NCI-H2196 (cell line): ENCODE data around the gene MLEC.
"Not testable (repeated sequence)": the region's sequence is repeated elsewhere in the genome, so short reads cannot be mapped to it uniquely, and the experiment has no call there.

ENCODE experiments used
- DNase-seq: peaks from one replicate; lab custom pipeline; 2025; ENCODE audit not compliant: unreplicated experiment; lab: John Stamatoyannopoulos, UW

MLEC gene

GRCh38 chr12:120720234-120720986, 33.5 kb downstream of the MLEC start:
- DNase-seq: no peak

GRCh38 chr12:120720987-120721801, 34.2 kb downstream of the MLEC start:
- DNase-seq: no peak

DNA sequence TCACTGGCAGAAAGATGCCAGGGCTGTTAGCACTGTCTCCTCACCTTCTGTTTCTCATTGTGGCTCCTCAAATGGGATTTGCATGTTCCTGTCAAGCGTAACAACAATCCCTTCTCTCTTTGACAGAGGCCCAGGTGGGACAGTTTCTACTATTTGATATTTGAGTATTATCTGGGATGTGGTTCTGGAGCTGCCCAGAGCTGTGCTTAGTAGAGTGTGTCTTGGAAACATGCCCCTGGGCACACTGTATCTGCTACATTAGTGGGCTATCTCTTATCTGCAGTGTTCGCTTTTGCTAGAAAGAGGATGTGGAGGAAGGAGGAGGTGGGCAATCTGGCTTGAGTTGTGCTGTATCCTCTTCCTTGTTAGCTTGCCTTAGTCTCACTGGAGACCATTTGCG, 34.9 kb downstream of the MLEC start:
- DNase-seq: no peak

GRCh38 chr12:120722784-120723183, 35.8 kb downstream of the MLEC start:
- DNase-seq: no peak

- no peak for DNase-seq
These were observed 37.8 kb downstream of the MLEC start for GRCh38 chr12:120724720-120725119.

- no peak for DNase-seq
These were observed 38.3 kb downstream of the MLEC start for GRCh38 chr12:120725151-120725658.

- DNase-seq: peak; percentile 94
These were observed 38.9 kb downstream of the MLEC start, which contains the start of gene ACADS for GRCh38 chr12:120725659-120726509. Gene ACADS (plus strand): TSS chr12:120725826. CDS start chr12:120725886, 60 bp downstream.

GRCh38 chr12:120726510-120726793, 39.5 kb downstream of the MLEC start:
- DNase-seq: no peak

DNA sequence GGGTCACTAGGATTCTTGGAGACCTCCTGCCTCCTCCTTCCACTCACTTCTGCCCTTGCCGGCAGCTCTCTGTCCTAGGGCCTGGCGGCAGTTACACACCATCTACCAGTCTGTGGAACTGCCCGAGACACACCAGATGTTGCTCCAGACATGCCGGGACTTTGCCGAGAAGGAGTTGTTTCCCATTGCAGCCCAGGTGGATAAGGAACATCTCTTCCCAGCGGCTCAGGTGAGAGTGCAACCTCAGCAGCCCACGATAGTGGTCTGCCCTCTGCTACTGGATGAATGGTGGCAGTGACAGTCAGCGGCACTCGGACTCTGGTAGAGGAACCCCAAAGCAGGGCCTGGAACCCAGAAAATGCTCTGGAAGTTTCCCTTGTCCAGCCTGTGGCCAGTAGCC, 40.0 kb downstream of the MLEC start:
- DNase-seq: no peak

DNA sequence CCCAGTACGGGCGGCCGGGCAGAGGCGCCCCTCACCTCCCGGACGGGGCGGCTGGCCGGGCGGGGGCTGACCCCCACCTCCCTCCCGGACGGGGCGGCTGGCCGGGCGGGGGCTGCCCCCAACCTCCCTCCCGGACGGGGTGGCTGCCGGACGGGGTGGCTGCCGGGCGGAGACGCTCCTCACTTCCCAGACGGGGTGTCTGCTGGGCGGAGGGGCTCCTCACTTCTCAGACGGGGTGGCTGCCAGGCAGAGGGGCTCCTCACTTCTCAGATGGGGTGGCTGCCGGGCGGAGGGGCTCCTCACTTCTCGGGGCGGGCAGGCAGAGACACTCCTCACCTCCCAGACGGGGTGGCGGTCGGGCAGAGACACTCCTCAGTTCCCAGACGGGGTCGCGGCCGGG, 45.2 kb downstream of the MLEC start:
- DNase-seq: not testable (repeated sequence)

- DNase-seq: no peak
These were observed 46.6 kb downstream of the MLEC start for GRCh38 chr12:120733574-120733973.

DNA sequence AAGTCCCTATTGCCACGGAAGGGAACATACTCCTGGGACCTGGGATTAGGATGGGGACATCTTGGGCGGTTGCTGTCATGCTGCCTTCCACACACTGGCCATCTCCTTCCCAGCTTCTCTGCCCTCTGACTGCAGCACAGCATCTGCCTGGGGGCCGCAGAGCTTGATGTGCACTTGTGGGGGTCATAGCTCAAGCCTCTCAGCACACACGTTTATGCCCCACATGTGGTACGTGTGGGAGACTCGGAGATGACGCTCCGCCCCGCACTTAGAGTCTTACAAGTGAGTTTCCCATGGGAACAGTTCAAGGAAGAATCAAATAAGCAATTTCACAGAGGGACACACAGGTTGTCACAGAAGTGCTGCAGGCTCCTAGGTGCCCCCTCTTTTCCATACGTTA, 47.3 kb downstream of the MLEC start:
- DNase-seq: no peak

DNA sequence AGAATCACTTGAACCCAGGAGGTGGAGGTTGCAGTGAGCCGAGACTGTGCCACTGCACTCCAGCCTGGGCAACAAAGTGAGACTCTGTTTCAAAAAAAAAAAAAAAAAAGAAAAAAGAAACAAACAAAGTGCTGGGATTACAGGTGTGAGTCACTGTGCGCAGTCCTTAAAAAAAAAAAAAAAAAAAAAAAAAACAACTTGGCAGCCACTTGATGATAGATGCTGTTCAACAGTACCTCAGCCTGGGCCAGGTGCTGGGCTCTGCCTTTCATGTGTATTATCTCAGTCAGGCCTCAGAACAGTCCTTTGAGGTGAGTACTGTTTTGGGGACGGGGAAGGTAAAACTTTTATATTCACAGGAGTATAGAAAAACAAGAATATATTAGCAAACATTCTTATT, 48.2 kb downstream of the MLEC start:
- no peak for DNase-seq

GRCh38 chr12:120736404-120737331, 49.7 kb downstream of the MLEC start:
- no peak for DNase-seq

DNA sequence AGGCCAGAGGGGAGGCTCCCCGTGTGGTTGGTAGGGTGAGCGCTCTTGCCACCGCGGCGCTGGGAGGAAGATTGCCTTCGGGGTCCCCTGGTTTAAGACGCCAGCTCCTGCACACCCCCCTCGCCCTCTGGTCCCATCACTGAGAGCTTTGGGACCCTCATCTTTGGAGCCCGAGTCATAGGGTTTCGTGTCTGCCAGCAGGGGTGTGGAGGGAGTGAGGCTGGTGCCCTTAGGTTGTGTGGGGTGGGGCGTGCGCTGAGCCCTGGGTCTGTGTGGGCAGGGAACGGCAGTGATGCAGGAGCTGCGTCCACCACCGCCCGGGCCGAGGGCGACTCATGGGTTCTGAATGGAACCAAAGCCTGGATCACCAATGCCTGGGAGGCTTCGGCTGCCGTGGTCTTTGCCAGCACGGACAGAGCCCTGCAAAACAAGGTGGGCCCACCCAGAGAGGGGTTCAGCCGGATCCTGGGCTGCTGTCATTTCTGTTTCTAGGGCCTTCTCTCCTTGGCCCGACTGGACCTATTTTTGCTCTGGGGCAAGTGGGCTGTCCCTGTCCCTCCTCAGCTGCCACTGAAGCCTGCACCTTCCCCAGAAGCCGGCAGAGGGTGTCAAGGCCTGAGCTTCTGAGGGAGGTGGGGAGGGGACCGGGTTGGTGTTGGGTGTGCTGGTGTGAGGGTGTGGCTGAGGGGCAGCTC, 50.8 kb downstream of the MLEC start:
- no peak for DNase-seq

- DNase-seq: no peak
These were observed 51.5 kb downstream of the MLEC start for GRCh38 chr12:120738252-120739030.

- no peak for DNase-seq
These were observed 52.2 kb downstream of the MLEC start for GRCh38 chr12:120739031-120739762.
